Measurements from ENCODE around the gene OR2Y1.
"Not testable (repeated sequence)": the region's sequence is repeated elsewhere in the genome, so short reads cannot be mapped to it uniquely, and the experiment has no call there.

OR2Y1 gene

GRCh38 chr5:180736536-180736935 lies 3.3 kb downstream of the OR2Y1 start:
- DNase-seq, result no peak

GRCh38 chr5:180724944-180725343 lies 14.9 kb downstream of the OR2Y1 start:
- DNase-seq, result no peak

- DNase-seq, result no peak
These were observed 15.9 kb downstream of the OR2Y1 start for GRCh38 chr5:180723936-180724335.

- no peak for DNase-seq
These were observed 19.4 kb downstream of the OR2Y1 start for GRCh38 chr5:180720486-180720885.

GRCh38 chr5:180719781-180720180 lies 20.1 kb downstream of the OR2Y1 start:
- DNase-seq, result no peak

- DNase-seq, result peak; percentile 44
These were observed 20.9 kb downstream of the OR2Y1 start for GRCh38 chr5:180718810-180719453.

- no peak for DNase-seq
These were observed 21.9 kb downstream of the OR2Y1 start for GRCh38 chr5:180717989-180718388.

- no peak for DNase-seq
These were observed 35.5 kb downstream of the OR2Y1 start for GRCh38 chr5:180704362-180704761.

GRCh38 chr5:180703912-180704311 lies 35.9 kb downstream of the OR2Y1 start:
- DNase-seq, result no peak

- DNase-seq, result not testable (repeated sequence)
These were observed 36.5 kb downstream of the OR2Y1 start for GRCh38 chr5:180703371-180703770.

- DNase-seq, result not testable (repeated sequence)
These were observed 39.4 kb downstream of the OR2Y1 start for GRCh38 chr5:180700440-180700839.

GRCh38 chr5:180699042-180699441 lies 40.8 kb downstream of the OR2Y1 start:
- DNase-seq, result no peak

GRCh38 chr5:180696116-180696515 lies 43.7 kb downstream of the OR2Y1 start:
- no peak for DNase-seq

- no peak for DNase-seq
These were observed 47.4 kb downstream of the OR2Y1 start for GRCh38 chr5:180692429-180692828.

- no peak for DNase-seq
These were observed 48.8 kb downstream of the OR2Y1 start for GRCh38 chr5:180691046-180691445.

GRCh38 chr5:180690562-180690961 lies 49.3 kb downstream of the OR2Y1 start:
- DNase-seq, result no peak

GRCh38 chr5:180689775-180690174 lies 50.1 kb downstream of the OR2Y1 start:
- no peak for DNase-seq
